Brain microvascular endothelial cell (primary cell): ENCODE measurements around the gene LRRC28.

Experiments
- DNase-seq: peaks from one replicate; pipeline ENCODE4 v3.0.0-alpha.2; 2020
- H3K27ac ChIP-seq: fragments of 250-450 bp; sonication (Bioruptor Pico); 2 replicates; pipeline ENCODE4 v1.5.1; 2020; ENCODE audit warnings: mild to moderate bottlenecking, moderate library complexity
- H3K27me3 ChIP-seq: fragments of 250-450 bp; sonication (Bioruptor Pico); replicated peaks from 2 replicates; pipeline ENCODE4 v1.5.1; 2020; ENCODE audit warnings: mild to moderate bottlenecking
- H3K36me3 ChIP-seq: fragments of 250-450 bp; sonication (Bioruptor Pico); replicated peaks from 2 replicates; pipeline ENCODE4 v1.5.1; 2020; ENCODE audit warnings: mild to moderate bottlenecking
- H3K4me3 ChIP-seq: 2 replicates; pipeline ENCODE4 v1.5.1; 2011; ENCODE audit warnings: low read depth, mild to moderate bottlenecking, control low read depth, low read length, moderate library complexity
- in situ Hi-C: cut with HindIII; loops from 2 replicates; pipeline ENCODE4 v1.10.0; 2017; ENCODE audit warnings: low sequenced_read_pairs, low pct_ligation_motif_present
- TF ChIP-seq, protein P1 (sequence below): IDR thresholded peaks from 2 replicates; pipeline ENCODE4 v1.5.1; 2011; ENCODE audit warnings: low read depth, mild to moderate bottlenecking, moderate library complexity, low read length, control low read depth, inconsistent platforms; ENCODE audit errors: missing control alignments

The LRRC28 gene

GRCh38 chr15:99427668-99428361, 176.5 kb downstream of the LRRC28 start:
- in situ Hi-C loops, result no loop called here
- no peaks in the 10 kb centered on the region for H3K27me3 ChIP-seq
- no peak overlapping the region for H3K27ac ChIP-seq
- H3K4me3 ChIP-seq, result no peak overlapping the region
- no peak for DNase-seq
- H3K36me3 ChIP-seq, result no peaks in the 10 kb centered on the region
- TF ChIP-seq, protein P1, sequence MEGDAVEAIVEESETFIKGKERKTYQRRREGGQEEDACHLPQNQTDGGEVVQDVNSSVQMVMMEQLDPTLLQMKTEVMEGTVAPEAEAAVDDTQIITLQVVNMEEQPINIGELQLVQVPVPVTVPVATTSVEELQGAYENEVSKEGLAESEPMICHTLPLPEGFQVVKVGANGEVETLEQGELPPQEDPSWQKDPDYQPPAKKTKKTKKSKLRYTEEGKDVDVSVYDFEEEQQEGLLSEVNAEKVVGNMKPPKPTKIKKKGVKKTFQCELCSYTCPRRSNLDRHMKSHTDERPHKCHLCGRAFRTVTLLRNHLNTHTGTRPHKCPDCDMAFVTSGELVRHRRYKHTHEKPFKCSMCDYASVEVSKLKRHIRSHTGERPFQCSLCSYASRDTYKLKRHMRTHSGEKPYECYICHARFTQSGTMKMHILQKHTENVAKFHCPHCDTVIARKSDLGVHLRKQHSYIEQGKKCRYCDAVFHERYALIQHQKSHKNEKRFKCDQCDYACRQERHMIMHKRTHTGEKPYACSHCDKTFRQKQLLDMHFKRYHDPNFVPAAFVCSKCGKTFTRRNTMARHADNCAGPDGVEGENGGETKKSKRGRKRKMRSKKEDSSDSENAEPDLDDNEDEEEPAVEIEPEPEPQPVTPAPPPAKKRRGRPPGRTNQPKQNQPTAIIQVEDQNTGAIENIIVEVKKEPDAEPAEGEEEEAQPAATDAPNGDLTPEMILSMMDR, result no peak

DNA sequence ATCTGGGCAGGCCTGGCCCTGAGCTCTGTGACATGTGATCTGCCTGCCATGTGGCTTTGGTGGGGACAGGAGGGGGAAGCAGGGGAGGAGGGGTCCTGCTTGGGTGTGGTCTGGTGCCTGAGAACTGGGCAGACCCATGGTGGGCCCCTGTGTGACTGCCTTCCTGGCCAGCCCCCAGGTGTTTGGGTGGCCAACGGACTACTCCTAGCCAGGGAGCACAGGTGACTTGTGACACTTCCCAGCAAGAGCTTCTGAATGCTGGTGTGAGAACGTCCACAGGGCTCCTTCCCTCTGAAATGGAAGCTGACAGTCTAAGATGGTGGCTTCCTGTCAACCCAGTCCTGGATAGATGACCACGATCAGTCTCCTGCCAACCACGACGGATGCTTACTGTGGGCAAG, 178.4 kb downstream of the LRRC28 start:
- DNase-seq, result no peak
- Histone ChIP-seq H3K27me3 (no peaks in the 10 kb centered on the region), H3K36me3 (no peaks in the 10 kb centered on the region), H3K4me3 (no peak overlapping the region), H3K27ac (no peak overlapping the region)
- TF ChIP-seq, protein P1, result no peak
- in situ Hi-C loops, result no loop called here

DNA sequence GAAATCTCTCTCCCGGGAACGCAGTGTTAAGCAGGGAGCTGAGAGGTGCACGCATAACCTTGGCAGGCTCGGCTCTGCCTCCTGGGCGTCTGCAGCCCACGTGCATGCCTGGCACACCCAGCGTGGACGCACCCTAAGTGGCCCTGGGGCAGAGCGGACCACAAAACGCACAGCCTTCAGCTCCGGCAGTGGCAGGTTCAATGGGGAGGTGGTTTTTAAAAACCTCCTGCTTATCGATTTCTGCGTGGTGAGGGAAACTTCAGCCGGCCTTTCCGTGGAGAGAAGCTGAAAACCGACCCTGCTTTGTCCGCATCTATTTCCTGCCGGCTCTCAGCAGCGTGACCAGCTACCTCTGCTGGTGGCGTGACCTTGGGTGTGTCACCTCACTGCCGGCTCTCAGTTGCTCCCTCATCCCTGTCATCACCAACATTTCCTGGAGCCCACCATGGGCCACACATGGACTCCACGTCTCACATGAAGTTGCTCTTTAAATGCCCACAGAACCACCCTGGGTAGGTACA, 179.7 kb downstream of the LRRC28 start:
- no peak for DNase-seq
- Histone ChIP-seq H3K36me3 (no peaks in the 10 kb centered on the region), H3K27ac (no peak overlapping the region), H3K27me3 (no peaks in the 10 kb centered on the region), H3K4me3 (no peak overlapping the region)
- TF ChIP-seq, protein P1, result no peak
- in situ Hi-C loops, result no loop called here

- Histone ChIP-seq H3K36me3 (no peaks in the 10 kb centered on the region), H3K27me3 (no peaks in the 10 kb centered on the region), H3K4me3 (no peak overlapping the region), H3K27ac (no peak overlapping the region)
- no peak for DNase-seq
- TF ChIP-seq, protein P1, result no peak
- in situ Hi-C loops, result no loop called here
Measured at GRCh38 chr15:99431661-99432091, 180.4 kb downstream of the LRRC28 start.

DNA sequence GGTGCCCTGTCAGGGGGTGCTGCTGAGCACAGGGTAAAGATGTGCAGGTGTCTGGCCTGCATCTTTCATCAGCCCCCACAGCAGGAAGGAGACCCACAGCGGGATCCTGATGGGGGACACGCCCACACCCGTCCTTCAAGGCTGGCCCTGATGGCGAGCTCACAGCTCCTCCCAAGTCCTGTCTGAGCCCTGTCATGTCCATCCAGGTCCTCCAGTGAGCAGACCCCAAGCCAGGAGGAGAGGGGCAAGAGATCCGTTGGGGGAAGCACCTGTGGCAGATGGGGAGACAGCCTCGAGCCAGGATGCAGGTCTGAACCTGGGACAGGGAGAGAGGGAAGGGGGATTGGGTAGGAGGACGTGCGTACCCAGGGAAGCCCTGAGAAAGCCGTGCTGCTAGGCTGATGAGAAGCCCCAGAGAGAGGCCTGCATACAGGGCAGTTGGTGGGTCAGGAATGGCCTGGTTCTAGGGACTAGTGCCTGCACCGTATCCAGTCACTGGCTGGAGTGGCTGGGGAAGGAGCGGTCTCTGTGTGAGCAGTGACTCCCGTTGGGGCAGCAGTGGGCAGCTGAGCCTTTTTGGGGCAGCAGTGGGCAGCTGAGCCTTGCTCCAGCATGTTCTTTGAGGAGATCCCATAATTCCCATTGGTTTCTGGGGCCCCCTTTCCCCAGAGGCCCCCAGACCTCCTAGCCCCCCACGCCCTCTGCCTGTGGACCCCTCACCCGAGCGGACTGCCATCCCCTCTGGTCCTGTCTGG, 181.2 kb downstream of the LRRC28 start:
- H3K27me3 ChIP-seq, result no peaks in the 10 kb centered on the region
- DNase-seq, result no peak
- no peak overlapping the region for H3K27ac ChIP-seq
- TF ChIP-seq, protein P1, result no peak
- no peak overlapping the region for H3K4me3 ChIP-seq
- in situ Hi-C loops, result no loop called here
- no peaks in the 10 kb centered on the region for H3K36me3 ChIP-seq
